RWPE1 (cell line): ENCODE results near the gene PXDN.
A peak's percentile ranks its signal among the peaks of the same experiment; 100 is the strongest.

Experiments used
- CTCF ChIA-PET: fragments of 350-600 bp; sonication (Branson Sonifier 250); formaldehyde crosslinking; extraction: SDS; loops from one replicate; lab custom pipeline; 2021; lab: Yijun Ruan, JAX
- POLR2A ChIA-PET: fragments of 400-600 bp; formaldehyde crosslinking; extraction: SDS; loops from one replicate; lab custom pipeline; 2020; ENCODE audit warnings: antibody characterized with exemption; ENCODE audit not compliant: low non-redundant PET; lab: Yijun Ruan, JAX
- DNase-seq: peaks from one replicate; pipeline ENCODE4 v3.0.0; 2012; ENCODE audit warnings: low spot score
- H3K27ac ChIP-seq: fragments of 450-650 bp; 2 replicates; pipeline ENCODE4 v1.5.1; 2017
- CTCF ChIP-seq: fragments of 450-650 bp; conservative IDR thresholded peaks from 2 replicates; pipeline ENCODE4 v1.5.1; 2017; ENCODE audit warnings: low read depth, mild to moderate bottlenecking

The PXDN gene

GRCh38 chr2:1674276-1674675, 70.0 kb downstream of the PXDN start:
- CTCF ChIA-PET: interaction anchor here (0.6 to 0.8 kb wide), 2 partner anchors 26 to 68 kb away, joined by 5 to 8 read pairs; no protein-coding TSS in a partner anchor
- POLR2A ChIA-PET: no interaction called here
- H3K27ac ChIP-seq: peak overlapping the region; percentile 82
- DNase-seq: no peak
- TF ChIP-seq CTCF: no peak

GRCh38 chr2:1673160-1673944, 71.0 kb downstream of the PXDN start:
- ChIA-PET CTCF (interaction anchor here (0.6 to 2.2 kb wide), 3 partner anchors 27 to 77 kb away, joined by 5 to 8 read pairs (median 7); no protein-coding TSS in a partner anchor), POLR2A (no interaction called here)
- DNase-seq: no peak
- no peak for TF ChIP-seq CTCF
- peak overlapping the region; percentile 25; the same call in 1 of the 2 replicates for H3K27ac ChIP-seq

- H3K27ac ChIP-seq: peak overlapping the region; percentile 25; the same call in 1 of the 2 replicates
- POLR2A ChIA-PET: no interaction called here
- CTCF ChIA-PET: interaction anchor here (2.2 kb wide), 1 partner anchor 78 kb away, joined by 7 read pairs; no protein-coding TSS in a partner anchor
These were observed 71.6 kb downstream of the PXDN start for GRCh38 chr2:1672738-1673137.

GRCh38 chr2:1671916-1672315, 72.4 kb downstream of the PXDN start:
- DNase-seq: no peak
- ChIA-PET POLR2A (no interaction called here), CTCF (interaction anchor here (1.1 to 2.2 kb wide), 3 partner anchors 79 to 122 kb away, joined by 4 to 7 read pairs (median 6); no protein-coding TSS in a partner anchor)
- TF ChIP-seq CTCF: no peak
- H3K27ac ChIP-seq: no peak overlapping the region

More at GRCh38 chr2:1672738-1673137, 71.6 kb downstream of the PXDN start:
- DNase-seq: no peak
- TF ChIP-seq CTCF: no peak

GRCh38 chr2:1670636-1671035, 73.7 kb downstream of the PXDN start:
- POLR2A ChIA-PET: no interaction called here
- no peak for DNase-seq
- CTCF ChIA-PET: interaction anchor here (1.1 to 1.2 kb wide), 3 partner anchors 80 to 121 kb away, joined by 3 to 6 read pairs (median 4); no protein-coding TSS in a partner anchor
- H3K27ac ChIP-seq: no peak overlapping the region
- TF ChIP-seq CTCF: no peak

- no peak overlapping the region for H3K27ac ChIP-seq
- DNase-seq: no peak
- TF ChIP-seq CTCF: no peak
- ChIA-PET POLR2A (no interaction called here), CTCF (interaction anchor here (0.5 to 0.6 kb wide), 2 partner anchors 8 to 1713 kb away, joined by 3 read pairs; partner anchors contain the start of gene TRAPPC12)
These were observed 78.4 kb downstream of the PXDN start for GRCh38 chr2:1665761-1666505.
